H1 (cell line): ENCODE data around the gene KIF26A.

Experiments
- POLR2AphosphoS5 ChIP-seq: IDR thresholded peaks from 2 replicates; pipeline ENCODE4 v1.6.1; 2011; ENCODE audit warnings: low read depth, low read length
- TF ChIP-seq, protein P1 (sequence below), 3 experiments: IDR thresholded peaks; 1 replicate in 2 of 3; 2 replicates in 1 of 3; pipeline versions ENCODE4 v1.5.1 to v1.6.1; 2011; ENCODE audit warnings: low read length in 3 of 3, mild to moderate bottlenecking in 3 of 3, inconsistent platforms in 2 of 3, low read depth in 1 of 3, moderate library complexity in 1 of 3; ENCODE audit not compliant: insufficient read depth in 1 of 3; ENCODE audit errors: control extremely low read depth in 1 of 3

DNA sequence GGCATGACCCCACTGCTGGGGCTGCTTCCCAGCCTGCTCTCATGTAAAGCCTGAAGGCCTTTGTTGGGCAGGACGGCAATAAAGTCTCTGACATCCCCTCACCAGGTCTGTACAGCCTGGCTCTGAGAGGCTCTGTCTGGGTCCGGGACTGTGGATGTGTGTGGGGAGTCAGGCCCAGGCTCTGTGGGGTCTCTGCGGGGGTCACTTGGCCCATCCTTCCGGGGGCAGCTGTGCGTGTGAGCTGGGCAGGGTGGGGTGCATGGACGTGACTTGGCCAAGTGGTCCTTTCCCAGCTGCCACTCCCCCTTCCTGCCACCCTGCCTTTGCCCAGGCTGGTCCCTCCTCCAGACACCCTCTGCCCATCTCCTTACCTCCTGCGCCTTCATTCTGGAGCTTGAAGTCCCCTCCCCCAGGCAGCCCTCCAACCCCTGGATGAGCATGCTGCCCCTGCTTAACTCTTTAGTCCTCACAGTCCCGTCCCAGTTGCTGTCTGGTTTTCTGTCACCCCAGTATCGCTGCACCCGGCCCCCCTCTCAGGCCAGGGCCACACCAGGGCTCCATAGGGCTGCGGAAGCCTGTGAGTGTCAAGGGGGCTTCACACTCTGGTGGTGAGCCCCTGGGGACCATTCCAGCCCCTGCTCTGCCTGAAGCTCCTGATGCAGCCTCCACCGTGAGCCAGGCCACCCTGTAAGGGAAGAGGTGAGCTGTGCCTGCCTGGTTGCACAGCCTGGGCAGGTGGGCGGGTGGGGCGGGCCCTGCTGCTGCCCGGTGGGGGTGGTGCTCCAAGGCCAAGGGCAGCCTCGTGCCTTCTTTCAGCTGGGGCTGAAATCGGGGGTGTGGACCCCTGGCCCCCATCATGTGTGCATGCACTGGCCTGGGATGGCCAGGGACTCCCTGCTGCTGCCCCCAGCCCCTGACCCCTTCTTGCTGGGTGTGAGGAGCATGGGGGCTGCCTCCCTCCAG, 25.5 kb upstream of the KIF26A start:
- TF ChIP-seq, protein P1, sequence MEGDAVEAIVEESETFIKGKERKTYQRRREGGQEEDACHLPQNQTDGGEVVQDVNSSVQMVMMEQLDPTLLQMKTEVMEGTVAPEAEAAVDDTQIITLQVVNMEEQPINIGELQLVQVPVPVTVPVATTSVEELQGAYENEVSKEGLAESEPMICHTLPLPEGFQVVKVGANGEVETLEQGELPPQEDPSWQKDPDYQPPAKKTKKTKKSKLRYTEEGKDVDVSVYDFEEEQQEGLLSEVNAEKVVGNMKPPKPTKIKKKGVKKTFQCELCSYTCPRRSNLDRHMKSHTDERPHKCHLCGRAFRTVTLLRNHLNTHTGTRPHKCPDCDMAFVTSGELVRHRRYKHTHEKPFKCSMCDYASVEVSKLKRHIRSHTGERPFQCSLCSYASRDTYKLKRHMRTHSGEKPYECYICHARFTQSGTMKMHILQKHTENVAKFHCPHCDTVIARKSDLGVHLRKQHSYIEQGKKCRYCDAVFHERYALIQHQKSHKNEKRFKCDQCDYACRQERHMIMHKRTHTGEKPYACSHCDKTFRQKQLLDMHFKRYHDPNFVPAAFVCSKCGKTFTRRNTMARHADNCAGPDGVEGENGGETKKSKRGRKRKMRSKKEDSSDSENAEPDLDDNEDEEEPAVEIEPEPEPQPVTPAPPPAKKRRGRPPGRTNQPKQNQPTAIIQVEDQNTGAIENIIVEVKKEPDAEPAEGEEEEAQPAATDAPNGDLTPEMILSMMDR (IDR thresholded peaks at IDR 0.05; ENCODE audit: control extremely low read depth in 1 of 3, insufficient read depth in 1 of 3, low read depth in 1 of 3, low read length in 3 of 3) = no peak
- TF ChIP-seq POLR2AphosphoS5 = no peak
